Medulla oblongata (tissue), 1 donor: ENCODE measurements around the gene LRP6.
"Not testable (repeated sequence)": the region's sequence is repeated elsewhere in the genome, so short reads cannot be mapped to it uniquely, and the experiment has no call there.

ENCODE experiments used
- DNase-seq: peaks from one replicate; pipeline ENCODE4 v3.0.0-alpha.2; 2015; ENCODE audit errors: extremely low spot score

LRP6 gene

GRCh38 chr12:12180575-12180974 lies 86.3 kb downstream of the LRP6 start:
- DNase-seq = no peak

GRCh38 chr12:12180136-12180535 lies 86.7 kb downstream of the LRP6 start:
- DNase-seq = no peak

DNA sequence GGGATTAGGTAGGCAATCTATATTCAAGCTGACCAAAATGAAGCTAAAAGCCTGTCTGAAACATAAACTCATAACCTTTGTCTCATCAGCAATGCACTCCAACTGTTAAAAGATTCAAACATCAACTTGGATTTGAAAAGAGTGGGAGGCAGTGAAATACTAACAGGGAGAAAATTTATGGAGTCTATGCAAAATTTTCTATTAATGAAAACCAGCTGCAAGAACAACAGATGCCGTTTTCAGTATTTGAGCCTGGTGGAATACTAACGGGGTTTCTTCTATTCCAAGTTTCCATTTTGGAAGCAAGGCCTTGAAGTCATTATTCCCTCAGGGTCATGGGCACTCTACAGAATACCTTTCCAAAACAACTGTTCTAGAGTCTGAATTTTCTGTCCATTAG lies 88.3 kb downstream of the LRP6 start:
- no peak for DNase-seq

DNA sequence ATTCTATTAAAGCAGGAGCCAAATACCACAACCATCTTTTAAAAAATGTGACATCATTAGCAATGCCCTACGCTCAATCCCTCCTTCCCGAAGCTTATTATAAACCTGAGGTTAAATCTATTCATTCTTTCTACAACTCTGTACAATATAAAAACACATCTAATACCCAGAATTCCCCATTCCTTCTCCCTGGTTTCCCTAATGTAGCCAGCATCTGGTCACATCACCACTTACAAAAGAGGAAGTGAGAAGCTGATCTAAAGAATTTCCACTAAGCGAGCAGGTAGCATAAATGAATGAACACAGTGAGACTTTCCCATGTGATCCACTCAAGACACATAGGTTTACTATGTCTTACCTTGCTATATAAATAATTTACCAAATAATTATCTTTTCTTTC lies 90.4 kb downstream of the LRP6 start:
- no peak for DNase-seq

GRCh38 chr12:12171991-12172511 lies 94.8 kb downstream of the LRP6 start:
- DNase-seq = no peak

DNA sequence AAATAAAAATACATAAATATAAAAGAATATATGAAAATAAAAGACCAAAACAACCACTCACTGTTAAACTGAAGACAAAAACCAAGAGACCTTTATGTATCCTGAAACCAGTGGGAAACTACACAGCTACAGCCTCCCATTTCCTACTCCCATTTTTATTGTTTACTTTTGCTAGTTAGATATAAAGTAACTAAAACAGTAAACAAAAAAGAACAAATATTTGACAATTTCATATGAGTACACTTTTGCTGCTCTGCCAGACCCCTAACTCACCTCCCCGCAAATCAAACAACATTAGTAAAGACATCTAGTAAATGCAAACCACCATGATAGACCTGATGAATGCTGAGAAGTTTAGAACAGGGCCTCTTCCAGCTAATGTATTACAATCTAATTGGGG lies 99.0 kb downstream of the LRP6 start:
- DNase-seq = no peak

DNA sequence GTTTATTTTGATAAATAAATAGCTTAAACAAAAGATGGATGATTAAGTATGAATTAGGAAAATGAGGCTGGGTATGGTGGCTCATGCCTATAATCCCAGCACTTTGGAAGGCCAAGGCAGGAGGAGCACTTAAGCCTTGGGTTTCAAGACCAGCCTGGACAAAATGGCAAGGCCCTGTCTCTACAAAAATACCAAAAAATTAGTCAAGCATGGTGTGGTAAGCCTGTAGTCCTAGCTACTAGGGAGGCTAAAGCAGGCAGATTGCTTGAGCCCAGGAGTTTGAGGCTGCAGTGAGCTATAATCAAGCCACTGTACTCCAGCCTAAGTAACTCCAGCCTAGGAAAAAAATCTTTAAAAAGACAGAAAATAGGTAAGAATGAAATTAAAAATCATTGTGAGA lies 100.1 kb downstream of the LRP6 start:
- no peak for DNase-seq

- DNase-seq = no peak
Measured at GRCh38 chr12:12159988-12160387, 106.9 kb downstream of the LRP6 start.

GRCh38 chr12:12158858-12159257 lies 108.0 kb downstream of the LRP6 start:
- DNase-seq = no peak

- DNase-seq = no peak
Measured at GRCh38 chr12:12157424-12157823, 109.4 kb downstream of the LRP6 start.

GRCh38 chr12:12156828-12157227 lies 110.0 kb downstream of the LRP6 start:
- DNase-seq = no peak

DNA sequence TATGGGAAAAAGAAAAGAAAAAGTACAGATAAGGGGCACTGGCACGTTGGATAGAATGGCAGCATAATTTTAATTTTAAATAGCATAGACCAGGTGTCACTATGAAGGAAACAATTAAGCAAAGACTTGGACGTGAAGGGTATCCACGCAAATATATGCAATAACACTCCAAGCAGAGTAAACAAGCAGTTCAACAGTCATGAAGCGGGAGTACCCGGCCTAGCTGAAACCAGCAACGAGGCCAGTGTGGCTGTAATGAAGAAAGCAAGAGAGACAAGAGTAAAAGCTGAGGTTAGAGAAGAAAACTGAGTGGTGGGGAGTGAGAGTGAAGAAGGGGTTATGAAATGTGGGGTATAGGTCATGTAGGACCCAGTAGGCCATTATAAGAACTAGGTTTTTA lies 110.7 kb downstream of the LRP6 start:
- no peak for DNase-seq

- no peak for DNase-seq
Measured at GRCh38 chr12:12153596-12153995, 113.2 kb downstream of the LRP6 start.

DNA sequence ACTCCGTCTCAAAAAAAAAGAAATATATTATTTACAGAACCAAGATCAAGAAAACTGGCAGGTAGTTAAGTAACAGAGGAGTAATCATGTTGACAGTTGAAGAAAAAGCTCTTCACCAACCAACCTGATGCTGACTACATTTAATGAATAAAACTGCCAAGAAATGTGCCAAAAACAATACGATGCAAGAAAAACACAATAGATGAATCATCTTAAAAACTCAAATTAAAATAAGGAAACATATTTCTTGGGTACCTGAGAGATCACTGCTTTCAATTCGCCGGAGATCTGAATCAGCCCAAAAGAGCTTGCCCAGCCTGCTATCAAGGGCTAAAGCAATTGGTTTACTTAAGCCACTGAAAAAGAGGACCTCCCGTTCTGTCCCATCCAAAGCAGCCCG lies 119.7 kb downstream of the LRP6 start:
- DNase-seq = no peak

- DNase-seq = not testable (repeated sequence)
Measured at GRCh38 chr12:12144531-12144930, 122.3 kb downstream of the LRP6 start.

DNA sequence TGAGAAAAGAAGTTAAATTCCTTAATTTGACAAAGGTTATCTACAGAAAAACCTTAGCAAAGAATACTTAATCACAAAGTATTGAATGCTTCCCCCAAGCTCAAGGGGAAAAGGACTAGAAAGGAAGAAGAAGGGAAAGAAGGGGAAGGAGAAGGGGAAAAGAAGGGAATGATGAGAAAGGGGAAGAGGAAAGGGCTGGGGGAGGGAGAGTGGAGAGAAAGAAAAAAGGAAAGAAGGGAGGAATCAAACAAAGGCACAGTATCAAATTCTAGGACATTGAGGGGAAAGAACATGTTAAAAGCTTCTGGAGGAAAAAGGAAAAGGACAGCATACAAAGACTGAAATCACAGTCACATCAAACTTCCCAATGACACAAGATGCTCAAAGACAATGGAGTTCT lies 125.8 kb downstream of the LRP6 start:
- DNase-seq = no peak

- no peak for DNase-seq
Measured at GRCh38 chr12:12138203-12139154, 128.4 kb downstream of the LRP6 start.

- DNase-seq = no peak
Measured at GRCh38 chr12:12133785-12134184, 133.1 kb downstream of the LRP6 start.

DNA sequence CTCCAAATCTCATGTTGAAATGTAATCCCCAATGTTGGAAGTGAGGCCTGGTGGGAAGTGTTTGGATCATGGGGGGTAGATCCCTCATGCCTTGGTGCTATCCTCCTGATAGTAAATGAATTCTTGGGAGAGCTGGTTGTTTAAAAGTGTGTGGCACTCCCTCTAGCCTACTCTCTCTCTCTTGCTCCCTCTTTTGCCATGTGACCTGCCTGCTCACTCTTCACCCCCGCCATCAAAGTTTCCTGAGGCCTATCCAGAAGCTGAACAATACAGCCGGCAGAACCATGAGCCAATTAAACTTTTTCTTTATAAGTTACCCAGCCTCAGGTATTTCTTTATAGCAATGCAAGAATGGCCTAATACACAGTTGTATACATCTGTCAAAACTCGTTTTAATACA lies 133.6 kb downstream of the LRP6 start:
- DNase-seq = no peak

DNA sequence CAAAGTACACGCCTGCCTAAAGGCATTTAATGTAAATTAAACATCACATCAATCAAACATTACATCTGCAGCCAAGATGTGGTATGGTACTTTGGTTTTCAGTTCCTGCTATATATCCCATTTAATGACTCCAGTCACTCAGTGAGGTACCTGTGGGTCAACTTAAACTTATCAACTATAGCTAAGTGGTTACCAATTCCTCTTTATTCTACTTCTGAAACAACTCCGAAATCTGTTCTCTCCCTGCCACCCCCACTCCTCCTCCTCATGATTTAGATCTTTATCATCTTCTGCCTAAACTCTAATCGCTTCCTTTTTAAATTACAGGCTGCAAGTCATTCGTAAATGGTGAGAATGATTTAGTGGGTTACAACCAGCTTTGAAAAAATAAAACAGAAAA lies 138.2 kb downstream of the LRP6 start:
- no peak for DNase-seq

DNA sequence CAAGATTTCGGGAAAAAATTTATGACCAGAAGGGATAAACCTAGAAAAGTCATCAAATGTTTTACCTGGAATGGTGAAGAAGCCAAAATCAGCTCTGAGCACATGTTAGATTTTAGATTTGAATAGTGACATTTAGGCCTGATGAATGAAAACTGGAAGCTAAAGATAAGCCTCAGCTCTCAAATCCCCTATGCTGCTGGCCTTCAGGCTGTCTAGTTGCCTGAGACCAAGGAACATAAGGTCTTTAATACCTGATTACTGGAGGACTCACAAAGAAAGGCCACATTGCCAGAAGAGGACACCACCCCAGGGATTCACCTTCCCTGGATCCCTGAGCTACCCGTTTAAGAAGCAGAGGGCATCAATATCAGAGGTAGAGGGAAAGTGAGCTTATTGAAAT lies 139.5 kb downstream of the LRP6 start:
- no peak for DNase-seq

DNA sequence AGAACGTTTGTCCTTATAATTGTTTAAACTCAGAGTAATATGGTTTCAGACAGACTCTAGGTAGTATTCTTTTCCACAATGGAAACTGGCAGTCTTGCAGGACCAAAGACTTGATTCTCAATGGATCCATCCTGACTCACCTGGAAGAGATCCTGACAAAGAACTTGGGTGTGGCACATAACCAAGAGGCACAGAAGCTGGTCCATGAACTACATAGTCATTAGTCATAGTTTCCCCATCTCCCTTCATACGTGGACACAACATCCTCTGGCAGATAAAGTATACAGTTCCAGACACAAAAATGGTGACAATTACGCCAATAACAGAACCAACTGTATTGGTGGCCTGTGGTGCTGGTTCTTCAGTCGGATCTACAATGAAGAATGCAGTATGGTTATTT lies 140.3 kb downstream of the LRP6 start:
- DNase-seq = no peak

DNA sequence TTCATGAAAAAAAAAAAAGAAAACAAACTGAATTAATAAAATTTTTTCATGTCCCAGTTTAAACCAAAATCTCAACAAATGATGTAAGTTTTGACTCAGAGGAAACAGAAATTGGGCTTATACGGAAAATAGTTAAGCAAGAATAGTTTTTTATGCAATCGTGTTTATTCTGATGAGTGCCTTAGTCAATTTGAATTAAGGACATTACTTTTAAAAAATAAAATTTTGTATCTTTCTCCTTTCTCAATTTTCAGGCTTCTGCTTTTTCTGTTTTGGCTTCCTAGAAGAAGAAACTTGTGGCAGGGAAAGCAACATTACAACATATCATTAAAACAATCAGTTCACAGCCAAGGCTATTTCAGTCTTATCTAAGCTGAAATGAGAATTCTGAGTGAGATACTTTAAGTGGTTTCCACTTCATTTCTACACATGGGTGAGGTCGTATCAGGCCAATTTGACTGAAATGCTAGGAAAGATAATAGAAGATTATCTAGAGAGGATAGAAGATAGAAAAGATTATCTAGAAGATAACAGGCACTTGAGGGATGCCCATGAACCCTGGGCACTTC lies 143.7 kb downstream of the LRP6 start:
- DNase-seq = no peak
